Naive thymus-derived CD4-positive, alpha-beta T cell (primary cell): ENCODE data around the gene PI4KA. TPM values are rescaled to one million over a fixed set of nuclear protein-coding genes. Genes with fewer than 3 reads are reported as not detected.
"Not testable (repeated sequence)": the region's sequence is repeated elsewhere in the genome, so short reads cannot be mapped to it uniquely, and the experiment has no call there.

Experiments
- ATAC-seq: fragments of 150-1000 bp; cut with Tn5 transposase; 2 replicates; pipeline ENCODE4 v1.10.0; 2021; ENCODE audit warnings: mild to moderate bottlenecking, moderate library complexity
- CTCF ChIA-PET: fragments of 350-600 bp; sonication (Branson Sonifier 250); formaldehyde crosslinking; loops from one replicate; lab custom pipeline; 2021; ENCODE audit warnings: antibody characterized with exemption; lab: Charles Lee
- POLR2A ChIA-PET: fragments of 350-600 bp; sonication (Branson Sonifier 250); formaldehyde crosslinking; loops from one replicate; lab custom pipeline; 2021; ENCODE audit warnings: antibody characterized with exemption, inconsistent platforms; lab: Charles Lee
- DNase-seq, 9 donors: peaks; one replicate each; pipeline versions ENCODE4 v3.0.0 to v3.0.0-alpha.2; 2020 to 2022; ENCODE audit warnings: mixed read lengths in 1 of 9
- H3K27ac ChIP-seq: one replicate; pipeline ENCODE4 v1.7.0; 2013; ENCODE audit warnings: mild to moderate bottlenecking, low read depth, low read length, moderate library complexity
- H3K27me3 ChIP-seq, 2 donors: one replicate each; pipeline ENCODE4 v1.7.0; 2013; ENCODE audit warnings: low read length in 2 of 2, mild to moderate bottlenecking in 2 of 2, moderate library complexity in 2 of 2; ENCODE audit not compliant: control insufficient read depth in 2 of 2, insufficient read depth in 2 of 2
- H3K36me3 ChIP-seq, 3 experiments: 1 replicate in 2 of 3; 2 replicates in 1 of 3; pipeline ENCODE4 v1.7.0; 2013; ENCODE audit warnings: low read length in 3 of 3, mild to moderate bottlenecking in 3 of 3, moderate library complexity in 1 of 3; ENCODE audit not compliant: insufficient read depth in 3 of 3, control insufficient read depth in 2 of 3
- H3K4me1 ChIP-seq, 2 donors: one replicate each; pipeline ENCODE4 v1.7.0; 2013; ENCODE audit warnings: low read length in 2 of 2, mild to moderate bottlenecking in 2 of 2, moderate library complexity in 1 of 2; ENCODE audit not compliant: control insufficient read depth in 2 of 2, insufficient read depth in 2 of 2
- H3K4me3 ChIP-seq: 2 replicates; pipeline ENCODE4 v1.7.0; 2013; ENCODE audit warnings: mild to moderate bottlenecking, low read length
- H3K9me3 ChIP-seq, 3 experiments: 1 replicate in 2 of 3; 2 replicates in 1 of 3; pipeline ENCODE4 v1.7.0; 2013; ENCODE audit warnings: low read length in 3 of 3; ENCODE audit not compliant: control insufficient read depth in 2 of 3
- H3K27ac Mint-ChIP-seq, 9 donors: one replicate each; pipeline ENCODE4 v1.8.0; 2020 to 2022; ENCODE audit warnings: mixed read lengths in 9 of 9, mild to moderate bottlenecking in 8 of 9, moderate library complexity in 5 of 9, inconsistent platforms in 2 of 9
- H3K27me3 Mint-ChIP-seq, 5 donors: one replicate each; pipeline ENCODE4 v1.8.0; 2021 to 2022; ENCODE audit warnings: mixed read lengths in 5 of 5, mild to moderate bottlenecking in 1 of 5
- H3K36me3 Mint-ChIP-seq, 5 donors: one replicate each; pipeline ENCODE4 v1.8.0; 2020 to 2022; ENCODE audit warnings: mixed read lengths in 5 of 5, mild to moderate bottlenecking in 3 of 5, inconsistent platforms in 1 of 5
- H3K4me1 Mint-ChIP-seq, 7 donors: one replicate each; pipeline ENCODE4 v1.8.0; 2020 to 2022; ENCODE audit warnings: mixed read lengths in 7 of 7, mild to moderate bottlenecking in 3 of 7, inconsistent platforms in 1 of 7
- H3K4me3 Mint-ChIP-seq, 10 donors: one replicate each; pipeline ENCODE4 v1.8.0; 2020 to 2022; ENCODE audit warnings: mild to moderate bottlenecking in 10 of 10, mixed read lengths in 10 of 10, moderate library complexity in 6 of 10, inconsistent platforms in 2 of 10
- H3K9me3 Mint-ChIP-seq, 11 donors: one replicate each; pipeline ENCODE4 v1.8.0; 2020 to 2022; ENCODE audit warnings: mixed read lengths in 11 of 11, mild to moderate bottlenecking in 4 of 11, inconsistent platforms in 1 of 11, moderate library complexity in 1 of 11
- intact Hi-C, 2 donors: fragments of 100-400 bp; cut with micrococcal nuclease; formaldehyde crosslinking; loops; one replicate each; pipeline ENCODE4 v1.15.1; 2023
- polyA plus RNA-seq, 2 donors: library from polyadenylated mRNA; unstranded; fragments of 300-500 nt; fragmentation: Illumina TruSeq; gene quantifications; one replicate each; pipeline ENCODE4 v1.2.3, GENCODE V29; 2021
- total RNA-seq, 6 experiments: library from RNA in 5 of 6; stranded (reverse) in 5 of 6; gene quantifications; 1 replicate in 5 of 6; 2 replicates in 1 of 6; pipeline ENCODE4 v1.2.3 and lab custom pipeline; 2021 to 2026

Gene PI4KA
- total and polyA plus RNA-seq, 7 experiments from 2014 or later = 40.1 to 181 (median 156) TPM

- not testable (repeated sequence) for H3K9me3 ChIP-seq, H3K36me3 ChIP-seq, H3K27me3 ChIP-seq, H3K4me1 ChIP-seq, H3K9me3 Mint-ChIP-seq, H3K36me3 Mint-ChIP-seq
- peak overlapping the region; percentile 87 to 99 (median 96) for H3K4me3 Mint-ChIP-seq
- ATAC-seq = peak; percentile 2
- ChIA-PET CTCF (interaction anchor here (0.7 kb wide), 1 partner anchor 211 kb away, joined by 3 read pairs; no protein-coding TSS in a partner anchor), POLR2A (interaction anchor here (0.7 to 2.1 kb wide), 13 partner anchors 132 to 308 kb away, joined by 3 to 16 read pairs (median 4); partner anchors contain the start of genes THAP7 and ZNF74)
- H3K4me1 Mint-ChIP-seq = peaks cover 10 to 32% (median 16%) of the 10 kb centered on the region in 7 donors
- peaks cover 0 to 24% (median 0%) of the 10 kb centered on the region in 5 donors for H3K27me3 Mint-ChIP-seq
- intact Hi-C loops = loop anchor here (1.0 to 10.0 kb wide), 12 partner anchors 40 to 407 kb away; partner anchors contain the start of genes DGCR6L (in 1 of the 2), KLHL22 (in 1 of the 2), PI4KA (in 1 of the 2) and SNAP29 (in 1 of the 2)
- H3K27ac Mint-ChIP-seq = peak overlapping the region; percentile 97 to 100 (median 99)
- Histone ChIP-seq H3K4me3 (peak overlapping the region; percentile 56), H3K27ac (peak overlapping the region; percentile 75)
- DNase-seq = peak in 3 of 9 donors; percentile 18 to 48 (median 43)
Measured at GRCh38 chr22:20702175-20702545, 156.5 kb downstream of the PI4KA start.

GRCh38 chr22:20701680-20702136, 156.9 kb downstream of the PI4KA start:
- H3K27ac Mint-ChIP-seq = peak overlapping the region; percentile 22 to 100 (median 98)
- peak overlapping the region; percentile 84 to 99 (median 96) for H3K4me3 Mint-ChIP-seq
- ChIA-PET POLR2A (interaction anchor here (0.7 to 2.1 kb wide), 6 partner anchors 133 to 307 kb away, joined by 3 to 16 read pairs (median 3); partner anchors contain the start of gene ZNF74), CTCF (interaction anchor here (0.7 kb wide), 1 partner anchor 211 kb away, joined by 3 read pairs; no protein-coding TSS in a partner anchor)
- not testable (repeated sequence) for H3K4me1 ChIP-seq, H3K27me3 ChIP-seq, H3K9me3 Mint-ChIP-seq, ATAC-seq, H3K36me3 ChIP-seq, H3K36me3 Mint-ChIP-seq, H3K9me3 ChIP-seq
- peaks cover 0 to 24% (median 0%) of the 10 kb centered on the region in 5 donors for H3K27me3 Mint-ChIP-seq
- DNase-seq = peak in 1 of 9 donors; percentile 9
- peaks cover 10 to 34% (median 18%) of the 10 kb centered on the region in 7 donors for H3K4me1 Mint-ChIP-seq
- H3K4me3 ChIP-seq = peak overlapping the region; percentile 47
- intact Hi-C loops = loop anchor here (1.0 to 10.0 kb wide), 12 partner anchors 41 to 407 kb away; partner anchors contain the start of genes DGCR6L (in 1 of the 2), KLHL22 (in 1 of the 2), PI4KA (in 1 of the 2) and SNAP29 (in 1 of the 2)
- H3K27ac ChIP-seq = peak overlapping the region; percentile 75

- not testable (repeated sequence) for H3K27ac ChIP-seq, H3K9me3 Mint-ChIP-seq, H3K36me3 Mint-ChIP-seq, H3K27me3 ChIP-seq, H3K36me3 ChIP-seq, H3K4me3 ChIP-seq, DNase-seq, ATAC-seq, H3K4me1 ChIP-seq, H3K9me3 ChIP-seq
- peak overlapping the region in 2 of 9 donors; percentile 32 to 98 for H3K27ac Mint-ChIP-seq
- CTCF ChIA-PET = interaction anchor here (1.0 kb wide), 1 partner anchor 244 kb away, joined by 3 read pairs; no protein-coding TSS in a partner anchor
- peaks cover 10 to 34% (median 18%) of the 10 kb centered on the region in 7 donors for H3K4me1 Mint-ChIP-seq
- intact Hi-C loops = loop anchor here (5.0 to 10.0 kb wide), 4 partner anchors 42 to 406 kb away; partner anchors contain the start of genes DGCR6L (in 1 of the 2) and THAP7 (in 1 of the 2)
- peak overlapping the region in 1 of 10 donors; percentile 53 for H3K4me3 Mint-ChIP-seq
- POLR2A ChIA-PET = interaction anchor here (0.9 to 1.6 kb wide), 3 partner anchors 134 to 143 kb away, joined by 3 to 5 read pairs (median 4); no protein-coding TSS in a partner anchor
- H3K27me3 Mint-ChIP-seq = peaks cover 0 to 18% (median 0%) of the 10 kb centered on the region in 5 donors
Measured at GRCh38 chr22:20700347-20700746, 158.3 kb downstream of the PI4KA start.

GRCh38 chr22:20699856-20700255, 158.8 kb downstream of the PI4KA start:
- peak overlapping the region in 3 of 9 donors; percentile 59 to 66 (median 65) for H3K27ac Mint-ChIP-seq

GRCh38 chr22:20697481-20698113, 161.0 kb downstream of the PI4KA start:
- POLR2A ChIA-PET, H3K9me3 ChIP-seq, CTCF ChIA-PET, H3K27me3 Mint-ChIP-seq, H3K4me1 ChIP-seq, H3K4me3 ChIP-seq, H3K9me3 Mint-ChIP-seq, H3K36me3 ChIP-seq, H3K36me3 Mint-ChIP-seq, H3K27me3 ChIP-seq: not testable (repeated sequence)
- Mint-ChIP-seq H3K4me1 (peaks cover 5 to 26% (median 12%) of the 10 kb centered on the region in 7 donors), H3K4me3 (peak overlapping the region in 4 of 10 donors; percentile 6 to 41 (median 16)), H3K27ac (peak overlapping the region in 7 of 9 donors; percentile 43 to 85 (median 50))
- peak overlapping the region; percentile 2 for H3K27ac ChIP-seq
- DNase-seq (peak; percentile 37 to 91 (median 79)), ATAC-seq (peak; percentile 62)
- intact Hi-C loops = loop anchor here in 1 of 2 donors (1.0 kb wide), 1 partner anchor 133 kb away; no protein-coding TSS in a partner anchor

More at GRCh38 chr22:20699856-20700255, 158.8 kb downstream of the PI4KA start:
- peaks cover 0 to 13% (median 0%) of the 10 kb centered on the region in 5 donors for H3K27me3 Mint-ChIP-seq
- H3K4me3 Mint-ChIP-seq = peak overlapping the region in 2 of 10 donors; percentile 44 to 53
- H3K4me1 ChIP-seq, H3K27ac ChIP-seq, H3K36me3 Mint-ChIP-seq, CTCF ChIA-PET, H3K4me3 ChIP-seq, H3K9me3 Mint-ChIP-seq, H3K36me3 ChIP-seq, ATAC-seq, H3K27me3 ChIP-seq, DNase-seq, H3K9me3 ChIP-seq, POLR2A ChIA-PET: not testable (repeated sequence)
- intact Hi-C loops = loop anchor here (5.0 to 10.0 kb wide), 4 partner anchors 42 to 405 kb away; partner anchors contain the start of genes DGCR6L (in 1 of the 2) and THAP7 (in 1 of the 2)
- peaks cover 10 to 33% (median 17%) of the 10 kb centered on the region in 7 donors for H3K4me1 Mint-ChIP-seq

GRCh38 chr22:20696056-20696455, 162.6 kb downstream of the PI4KA start:
- H3K27ac Mint-ChIP-seq, intact Hi-C loops, POLR2A ChIA-PET, H3K4me3 ChIP-seq, H3K27me3 ChIP-seq, H3K36me3 Mint-ChIP-seq, H3K9me3 Mint-ChIP-seq, H3K9me3 ChIP-seq, H3K27me3 Mint-ChIP-seq, H3K27ac ChIP-seq, DNase-seq, H3K4me1 ChIP-seq, ATAC-seq, CTCF ChIA-PET, H3K36me3 ChIP-seq, H3K4me3 Mint-ChIP-seq: not testable (repeated sequence)
- H3K4me1 Mint-ChIP-seq = peaks cover 1 to 19% (median 6%) of the 10 kb centered on the region in 7 donors
